ENCODE measurements around the gene UBE2L5. TPM values are rescaled to one million over a fixed set of nuclear protein-coding genes. Genes with fewer than 3 reads are reported as not detected.

The UBE2L5 gene
- total RNA-seq, 2 experiments from 2014 or later: 0.11 TPM; not detected in 1

DNA sequence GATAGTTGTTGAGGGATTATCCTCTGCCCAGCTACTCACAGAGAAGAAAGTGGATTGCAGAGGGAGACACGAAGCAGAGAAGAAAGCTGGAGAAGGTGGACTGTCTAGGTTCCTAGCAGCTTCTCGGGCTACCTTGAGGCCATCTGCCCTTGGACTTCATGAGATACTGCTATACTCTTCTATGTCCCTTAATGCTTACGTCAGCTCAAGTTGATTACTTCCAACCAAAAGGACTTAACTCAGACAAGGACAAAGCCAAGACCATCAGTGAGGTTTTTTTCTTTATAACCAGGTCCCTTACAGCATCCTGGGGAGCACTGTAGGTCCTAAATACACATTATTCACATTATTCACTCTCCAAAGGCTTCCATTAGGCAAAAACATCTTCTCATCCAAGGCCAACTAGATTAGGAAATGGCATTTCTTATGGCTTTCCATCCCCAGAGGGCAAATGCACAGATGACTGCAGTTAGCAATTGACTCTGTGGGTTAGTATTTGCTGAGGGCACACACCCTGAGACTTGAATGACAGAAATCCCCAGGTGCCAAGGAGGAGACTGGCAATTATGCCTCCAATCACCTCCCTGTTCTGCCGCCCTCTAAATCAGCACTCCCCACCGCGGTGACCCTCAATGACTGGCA, 4.1 kb upstream of the UBE2L5 start:
- Histone ChIP-seq H3K4me1 (ENCODE audit: insufficient read depth, low read length) (peaks cover 12% of the 10 kb centered on the region), H3K27ac (ENCODE audit: low read depth in 1 of 2, low read length in 2 of 2) (no peak overlapping the region), H3K9me3 (ENCODE audit: control insufficient read depth in 1 of 2, insufficient read depth in 1 of 2, low read length in 2 of 2) (no peaks in the 10 kb centered on the region), H3K4me3 (ENCODE audit: low read length) (no peak overlapping the region), H3K36me3 (ENCODE audit: insufficient read depth, low read length) (no peaks in the 10 kb centered on the region), H3K27me3 (ENCODE audit: control insufficient read depth in 1 of 2, insufficient read depth in 2 of 2, low read length in 2 of 2) (no peaks in the 10 kb centered on the region)
- ChIA-PET POLR2A (interaction anchor here (0.7 to 2.5 kb wide), 6 partner anchors 10 to 199 kb away, joined by 3 to 12 read pairs (median 4); no protein-coding TSS in a partner anchor), CTCF (interaction anchor here (1.0 to 1.4 kb wide), 2 partner anchors 10 to 22 kb away, joined by 3 read pairs; no protein-coding TSS in a partner anchor)
- intact Hi-C loops (cut with DNase I, micrococcal nuclease): loop anchor here in 1 of 2 experiments (5.0 kb wide), 1 partner anchor 106 kb away; no protein-coding TSS in a partner anchor
- Mint-ChIP-seq H3K27me3 (no peaks in the 10 kb centered on the region), H3K9me3 (no peaks in the 10 kb centered on the region), H3K4me1 (ENCODE audit: low read depth) (peaks cover 38% of the 10 kb centered on the region), H3K27ac (no peak overlapping the region), H3K36me3 (ENCODE audit: low read depth) (no peaks in the 10 kb centered on the region), H3K4me3 (no peak overlapping the region)
- ATAC-seq (ENCODE audit: poor library complexity) (no peak), DNase-seq (no peak)
- TF ChIP-seq, protein P1, sequence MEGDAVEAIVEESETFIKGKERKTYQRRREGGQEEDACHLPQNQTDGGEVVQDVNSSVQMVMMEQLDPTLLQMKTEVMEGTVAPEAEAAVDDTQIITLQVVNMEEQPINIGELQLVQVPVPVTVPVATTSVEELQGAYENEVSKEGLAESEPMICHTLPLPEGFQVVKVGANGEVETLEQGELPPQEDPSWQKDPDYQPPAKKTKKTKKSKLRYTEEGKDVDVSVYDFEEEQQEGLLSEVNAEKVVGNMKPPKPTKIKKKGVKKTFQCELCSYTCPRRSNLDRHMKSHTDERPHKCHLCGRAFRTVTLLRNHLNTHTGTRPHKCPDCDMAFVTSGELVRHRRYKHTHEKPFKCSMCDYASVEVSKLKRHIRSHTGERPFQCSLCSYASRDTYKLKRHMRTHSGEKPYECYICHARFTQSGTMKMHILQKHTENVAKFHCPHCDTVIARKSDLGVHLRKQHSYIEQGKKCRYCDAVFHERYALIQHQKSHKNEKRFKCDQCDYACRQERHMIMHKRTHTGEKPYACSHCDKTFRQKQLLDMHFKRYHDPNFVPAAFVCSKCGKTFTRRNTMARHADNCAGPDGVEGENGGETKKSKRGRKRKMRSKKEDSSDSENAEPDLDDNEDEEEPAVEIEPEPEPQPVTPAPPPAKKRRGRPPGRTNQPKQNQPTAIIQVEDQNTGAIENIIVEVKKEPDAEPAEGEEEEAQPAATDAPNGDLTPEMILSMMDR (IDR thresholded peaks at IDR 0.05): no peak

DNA sequence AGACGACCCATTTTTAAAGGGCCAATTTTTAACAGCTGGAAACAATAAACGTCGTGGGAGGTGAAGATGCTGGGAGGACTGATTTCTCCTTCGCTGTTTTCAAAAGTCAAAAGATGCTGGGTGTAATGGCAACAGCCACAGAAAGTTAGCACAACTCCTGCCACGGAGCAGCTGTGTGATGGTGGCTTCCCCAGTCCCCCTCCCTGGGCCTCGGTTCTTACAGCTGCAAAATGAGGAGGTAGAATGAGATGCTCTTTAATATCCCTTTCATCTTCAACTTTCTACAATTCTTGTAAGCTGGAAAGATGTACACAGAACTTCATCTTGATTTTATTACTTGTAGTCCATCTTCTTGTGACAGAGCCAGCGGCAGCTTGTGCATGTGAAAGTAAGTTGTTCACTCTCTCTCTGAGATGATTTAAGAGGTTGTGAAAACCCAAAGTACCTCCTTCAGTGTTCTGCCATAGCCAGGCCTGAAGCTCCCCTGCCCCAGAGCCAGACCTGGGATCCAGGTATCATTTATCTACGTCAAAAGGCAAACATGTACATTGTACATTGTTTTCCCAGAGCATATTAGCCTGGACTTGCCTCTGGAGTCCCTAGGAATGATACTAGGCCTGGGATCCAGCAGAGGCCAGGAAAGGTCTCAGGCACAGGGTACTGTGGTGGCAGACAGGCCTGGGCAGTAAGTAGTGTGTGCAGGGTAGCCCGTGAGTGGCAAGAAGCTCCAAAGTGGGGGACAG, 3.4 kb upstream of the UBE2L5 start:
- Histone ChIP-seq H3K4me1 (ENCODE audit: insufficient read depth, low read length) (peaks cover 12% of the 10 kb centered on the region), H3K4me3 (ENCODE audit: low read length) (no peak overlapping the region), H3K9me3 (ENCODE audit: control insufficient read depth in 1 of 2, insufficient read depth in 1 of 2, low read length in 2 of 2) (no peaks in the 10 kb centered on the region), H3K27me3 (ENCODE audit: control insufficient read depth in 1 of 2, insufficient read depth in 2 of 2, low read length in 2 of 2) (no peaks in the 10 kb centered on the region), H3K27ac (ENCODE audit: low read depth in 1 of 2, low read length in 2 of 2) (no peak overlapping the region), H3K36me3 (ENCODE audit: insufficient read depth, low read length) (no peaks in the 10 kb centered on the region)
- H3K4me3 Mint-ChIP-seq: no peak overlapping the region
- no peak for DNase-seq
- no peaks in the 10 kb centered on the region for H3K27me3 Mint-ChIP-seq
- TF ChIP-seq, protein P1 (IDR thresholded peaks at IDR 0.05): no peak
- peaks cover 38% of the 10 kb centered on the region for H3K4me1 Mint-ChIP-seq (ENCODE audit: low read depth)
- intact Hi-C loops (cut with DNase I, micrococcal nuclease): loop anchor here in 1 of 2 experiments (5.0 kb wide), 1 partner anchor 107 kb away; no protein-coding TSS in a partner anchor
- H3K27ac Mint-ChIP-seq: peak overlapping the region; percentile 49
- H3K36me3 Mint-ChIP-seq (ENCODE audit: low read depth): no peaks in the 10 kb centered on the region
- CTCF ChIA-PET: interaction anchor here (1.0 kb wide), 1 partner anchor 21 kb away, joined by 3 read pairs; no protein-coding TSS in a partner anchor
- POLR2A ChIA-PET: interaction anchor here (0.7 to 2.5 kb wide), 8 partner anchors 24 to 198 kb away, joined by 3 to 12 read pairs (median 4); no protein-coding TSS in a partner anchor
- no peaks in the 10 kb centered on the region for H3K9me3 Mint-ChIP-seq
- ATAC-seq (ENCODE audit: poor library complexity): no peak

Data from CD4-positive, alpha-beta T cell (primary cell).